Activated T-cell treated with anti-CD3 and anti-CD28 coated beads, Interleukin-2, amount 50 U/mL, for 4 hours (primary cell): Measurements from ENCODE around the gene ICAM4. TPM values are rescaled to one million over a fixed set of nuclear protein-coding genes. Genes with fewer than 3 reads are reported as not detected.
"Not testable (repeated sequence)": the region's sequence is repeated elsewhere in the genome, so short reads cannot be mapped to it uniquely, and the experiment has no call there.

ENCODE experiments used
- ATAC-seq, 2 donors: fragments of 200-7000 bp; cut with Tn5 transposase; one replicate each; pipeline ENCODE4 v1.10.0; 2021
- DNase-seq: peaks from one replicate; pipeline ENCODE4 v3.0.0-alpha.2; 2020
- H3K27me3 Mint-ChIP-seq: one replicate; pipeline ENCODE4 v1.8.0; 2021; ENCODE audit warnings: low read depth, mixed read lengths
- H3K36me3 Mint-ChIP-seq: one replicate; pipeline ENCODE4 v1.8.0; 2022; ENCODE audit warnings: mixed read lengths; ENCODE audit not compliant: insufficient read depth
- H3K4me1 Mint-ChIP-seq: one replicate; pipeline ENCODE4 v1.8.0; 2021; ENCODE audit warnings: low read depth, mixed read lengths
- H3K4me3 Mint-ChIP-seq: one replicate; pipeline ENCODE4 v1.8.0; 2021; ENCODE audit warnings: mild to moderate bottlenecking, moderate library complexity, mixed read lengths
- H3K9me3 Mint-ChIP-seq: one replicate; pipeline ENCODE4 v1.8.0; 2021; ENCODE audit warnings: mixed read lengths
- total RNA-seq, 3 donors: library from RNA; stranded (reverse); gene quantifications; one replicate each; pipeline ENCODE4 v1.2.1, GENCODE V29; 2021

Gene ICAM4
- total RNA-seq, 3 donors from 2014 or later, result 0.27 to 0.53 (median 0.38) TPM

GRCh38 chr19:10279737-10280442, 6.9 kb upstream of the ICAM4 start:
- Mint-ChIP-seq H3K27me3 (no peaks in the 10 kb centered on the region), H3K9me3 (no peaks in the 10 kb centered on the region), H3K36me3 (peaks cover 17% of the 10 kb centered on the region), H3K4me1 (peaks cover 7% of the 10 kb centered on the region), H3K4me3 (no peak overlapping the region)
- ATAC-seq, result no peak
- no peak for DNase-seq

- peaks cover 25% of the 10 kb centered on the region for H3K36me3 Mint-ChIP-seq
- not testable (repeated sequence) for DNase-seq, H3K4me3 Mint-ChIP-seq, H3K27me3 Mint-ChIP-seq, H3K9me3 Mint-ChIP-seq, ATAC-seq
- H3K4me1 Mint-ChIP-seq, result peaks cover 22% of the 10 kb centered on the region
Observed at GRCh38 chr19:10282043-10282442, 4.7 kb upstream of the ICAM4 start.

GRCh38 chr19:10283301-10284064, 3.3 kb upstream of the ICAM4 start:
- no peaks in the 10 kb centered on the region for H3K9me3 Mint-ChIP-seq
- H3K36me3 Mint-ChIP-seq, result peaks cover 24% of the 10 kb centered on the region
- H3K4me1 Mint-ChIP-seq, result peaks cover 34% of the 10 kb centered on the region
- no peak overlapping the region for H3K4me3 Mint-ChIP-seq
- H3K27me3 Mint-ChIP-seq, result peaks cover 10% of the 10 kb centered on the region
- DNase-seq (no peak), ATAC-seq (no peak)

GRCh38 chr19:10284065-10284959, 2.4 kb upstream of the ICAM4 start:
- Mint-ChIP-seq H3K4me3 (no peak overlapping the region), H3K9me3 (no peaks in the 10 kb centered on the region), H3K36me3 (peaks cover 20% of the 10 kb centered on the region), H3K27me3 (peaks cover 18% of the 10 kb centered on the region), H3K4me1 (peaks cover 39% of the 10 kb centered on the region)
- no peak for ATAC-seq
- no peak for DNase-seq

- Mint-ChIP-seq H3K9me3 (no peaks in the 10 kb centered on the region), H3K27me3 (peaks cover 21% of the 10 kb centered on the region), H3K4me1 (peaks cover 40% of the 10 kb centered on the region), H3K36me3 (peaks cover 19% of the 10 kb centered on the region), H3K4me3 (no peak overlapping the region)
- ATAC-seq (no peak), DNase-seq (no peak)
Observed at GRCh38 chr19:10284960-10285278, 1.8 kb upstream of the ICAM4 start.

- Mint-ChIP-seq H3K27me3 (peaks cover 25% of the 10 kb centered on the region), H3K4me1 (peaks cover 43% of the 10 kb centered on the region), H3K9me3 (no peaks in the 10 kb centered on the region), H3K4me3 (no peak overlapping the region), H3K36me3 (peaks cover 17% of the 10 kb centered on the region)
- no peak for ATAC-seq
- DNase-seq, result no peak
Observed at GRCh38 chr19:10285393-10285792, 1.4 kb upstream of the ICAM4 start.

GRCh38 chr19:10288662-10289166, 2.0 kb downstream of the ICAM4 start:
- peak overlapping the region; percentile 74 for H3K4me3 Mint-ChIP-seq
- no peaks in the 10 kb centered on the region for H3K9me3 Mint-ChIP-seq
- DNase-seq, result peak; percentile 39
- peaks cover 72% of the 10 kb centered on the region for H3K4me1 Mint-ChIP-seq
- peaks cover 17% of the 10 kb centered on the region for H3K36me3 Mint-ChIP-seq
- ATAC-seq, result peak; percentile 9 to 10
- peaks cover 56% of the 10 kb centered on the region for H3K27me3 Mint-ChIP-seq

GRCh38 chr19:10289167-10289835, 2.5 kb downstream of the ICAM4 start:
- peaks cover 72% of the 10 kb centered on the region for H3K4me1 Mint-ChIP-seq
- no peaks in the 10 kb centered on the region for H3K9me3 Mint-ChIP-seq
- peaks cover 61% of the 10 kb centered on the region for H3K27me3 Mint-ChIP-seq
- peaks cover 11% of the 10 kb centered on the region for H3K36me3 Mint-ChIP-seq
- DNase-seq (peak; percentile 50), ATAC-seq (peak; percentile 68 to 69)
- H3K4me3 Mint-ChIP-seq, result peak overlapping the region; percentile 74

- H3K36me3 Mint-ChIP-seq, result peaks cover 11% of the 10 kb centered on the region
- ATAC-seq (peak; percentile 29), DNase-seq (peak; percentile 62)
- H3K4me3 Mint-ChIP-seq, result peak within 1 kb of the TSS; percentile 79
- peaks cover 78% of the 10 kb centered on the region for H3K4me1 Mint-ChIP-seq
- peaks cover 66% of the 10 kb centered on the region for H3K27me3 Mint-ChIP-seq
- H3K9me3 Mint-ChIP-seq, result no peaks in the 10 kb centered on the region
Observed at GRCh38 chr19:10289836-10290356, 3.1 kb downstream of the ICAM4 start, which contains the start of gene ICAM5. TSS of gene ICAM5 (plus strand) at chr19:10289952. CDS start at chr19:10290044, 92 bp downstream.

GRCh38 chr19:10290357-10290875, 3.7 kb downstream of the ICAM4 start:
- DNase-seq (no peak), ATAC-seq (no peak)
- peaks cover 69% of the 10 kb centered on the region for H3K27me3 Mint-ChIP-seq
- H3K36me3 Mint-ChIP-seq, result peaks cover 6% of the 10 kb centered on the region
- H3K9me3 Mint-ChIP-seq, result no peaks in the 10 kb centered on the region
- peaks cover 78% of the 10 kb centered on the region for H3K4me1 Mint-ChIP-seq
- H3K4me3 Mint-ChIP-seq, result peak overlapping the region; percentile 79

GRCh38 chr19:10290876-10291553, 4.3 kb downstream of the ICAM4 start:
- no peaks in the 10 kb centered on the region for H3K36me3 Mint-ChIP-seq
- H3K9me3 Mint-ChIP-seq, result no peaks in the 10 kb centered on the region
- H3K4me3 Mint-ChIP-seq, result peak overlapping the region; percentile 79
- peaks cover 74% of the 10 kb centered on the region for H3K27me3 Mint-ChIP-seq
- ATAC-seq (peak; percentile 0 to 20), DNase-seq (peak; percentile 57)
- peaks cover 82% of the 10 kb centered on the region for H3K4me1 Mint-ChIP-seq

- DNase-seq (no peak), ATAC-seq (peak; percentile 0 to 2)
- no peaks in the 10 kb centered on the region for H3K36me3 Mint-ChIP-seq
- no peaks in the 10 kb centered on the region for H3K9me3 Mint-ChIP-seq
- peaks cover 76% of the 10 kb centered on the region for H3K4me1 Mint-ChIP-seq
- H3K27me3 Mint-ChIP-seq, result peaks cover 76% of the 10 kb centered on the region
- H3K4me3 Mint-ChIP-seq, result peak overlapping the region; percentile 79
Observed at GRCh38 chr19:10291554-10292205, 4.9 kb downstream of the ICAM4 start.
